GM06990 (cell line): ENCODE measurements around the gene PPP3CA.

ENCODE experiments used
- DNase-seq: peaks from one replicate; pipeline ENCODE4 v3.0.0-alpha.2; 2011; ENCODE audit not compliant: insufficient read length; ENCODE audit errors: extremely low read depth
- H3K27me3 ChIP-seq: replicated peaks from 2 replicates; pipeline ENCODE4 v1.6.0; 2011; ENCODE audit warnings: low read length; ENCODE audit not compliant: control insufficient read depth, insufficient read depth
- H3K36me3 ChIP-seq: 2 replicates; pipeline ENCODE4 v1.5.1; 2011; ENCODE audit warnings: low read length; ENCODE audit not compliant: control insufficient read depth, insufficient read depth
- H3K4me3 ChIP-seq: replicated peaks from 2 replicates; pipeline ENCODE4 v1.5.1; 2011; ENCODE audit warnings: low read depth, mild to moderate bottlenecking, control low read depth, low read length
- CTCF ChIP-seq: IDR thresholded peaks from 2 replicates; pipeline ENCODE4 v1.5.1; 2011; ENCODE audit warnings: low read length, control low read depth, mild to moderate bottlenecking, inconsistent platforms; ENCODE audit not compliant: insufficient read depth, poor library complexity, severe bottlenecking

PPP3CA gene

GRCh38 chr4:101271516-101271915 is 75.8 kb downstream of the PPP3CA start:
- no peak for DNase-seq
- no peak for TF ChIP-seq CTCF
- H3K27me3 ChIP-seq = no peaks in the 10 kb centered on the region
- H3K4me3 ChIP-seq = no peak overlapping the region
- no peaks in the 10 kb centered on the region for H3K36me3 ChIP-seq

- no peak for DNase-seq
- no peak for TF ChIP-seq CTCF
- H3K4me3 ChIP-seq = no peak overlapping the region
- H3K36me3 ChIP-seq = no peaks in the 10 kb centered on the region
- no peaks in the 10 kb centered on the region for H3K27me3 ChIP-seq
These were observed 77.6 kb downstream of the PPP3CA start for GRCh38 chr4:101269682-101270081.

GRCh38 chr4:101265816-101266172 is 81.5 kb downstream of the PPP3CA start:
- no peaks in the 10 kb centered on the region for H3K36me3 ChIP-seq
- H3K27me3 ChIP-seq = no peaks in the 10 kb centered on the region
- DNase-seq = no peak
- no peak for TF ChIP-seq CTCF
- no peak overlapping the region for H3K4me3 ChIP-seq

GRCh38 chr4:101264993-101265815 is 82.1 kb downstream of the PPP3CA start:
- Histone ChIP-seq H3K27me3 (no peaks in the 10 kb centered on the region), H3K36me3 (no peaks in the 10 kb centered on the region), H3K4me3 (no peak overlapping the region)
- DNase-seq = no peak
- no peak for TF ChIP-seq CTCF

- no peak for DNase-seq
- no peaks in the 10 kb centered on the region for H3K27me3 ChIP-seq
- no peaks in the 10 kb centered on the region for H3K36me3 ChIP-seq
- TF ChIP-seq CTCF = no peak
- no peak overlapping the region for H3K4me3 ChIP-seq
These were observed 82.8 kb downstream of the PPP3CA start for GRCh38 chr4:101264512-101264911.
